GM21717 (cell line): Measurements from ENCODE around the gene RO60.

Experiments used
- ATAC-seq: cut with Tn5 transposase; IDR thresholded peaks from one replicate; pipeline ENCODE4 v1.9.1; 2021; ENCODE audit warnings: mild to moderate bottlenecking, moderate library complexity; ENCODE audit not compliant: unreplicated experiment

RO60 gene

GRCh38 chr1:193104907-193105820 is 45.8 kb downstream of the RO60 start, which contains the start of gene GLRX2:
TSS of gene GLRX2 (minus strand) at chr1:193105414. CDS start at chr1:193105382, 32 bp downstream.
- ATAC-seq = peak; percentile 95

DNA sequence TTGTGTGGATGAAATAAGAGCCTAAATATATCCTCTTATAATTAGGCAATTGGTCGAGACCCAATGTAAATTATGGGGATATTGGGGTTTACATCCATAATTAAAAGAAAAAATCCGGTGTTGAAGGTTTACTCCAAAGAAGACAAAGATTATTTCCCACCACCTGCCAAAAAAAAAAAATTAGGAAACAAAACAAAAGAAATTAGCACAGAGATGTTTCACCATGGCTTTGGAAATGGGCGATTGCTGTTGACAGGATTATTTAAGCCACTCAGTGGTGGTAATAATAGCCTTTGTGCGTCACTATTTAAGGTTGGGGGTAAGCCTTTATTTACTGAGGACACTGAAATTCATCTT is 46.4 kb downstream of the RO60 start:
- no peak for ATAC-seq

- no peak for ATAC-seq
Measured at GRCh38 chr1:193108471-193108870, 49.1 kb downstream of the RO60 start.
